ENCODE measurements around the gene FMN2. TPM values are rescaled to one million over a fixed set of nuclear protein-coding genes. Genes with fewer than 3 reads are reported as not detected.
A peak's percentile ranks its signal among the peaks of the same experiment; 100 is the strongest.

The FMN2 gene
- total and polyA plus RNA-seq, 2 donors (not counting 1 experiment from before 2014, with no cell fraction given), result 8.0 to 13.7 TPM

DNA sequence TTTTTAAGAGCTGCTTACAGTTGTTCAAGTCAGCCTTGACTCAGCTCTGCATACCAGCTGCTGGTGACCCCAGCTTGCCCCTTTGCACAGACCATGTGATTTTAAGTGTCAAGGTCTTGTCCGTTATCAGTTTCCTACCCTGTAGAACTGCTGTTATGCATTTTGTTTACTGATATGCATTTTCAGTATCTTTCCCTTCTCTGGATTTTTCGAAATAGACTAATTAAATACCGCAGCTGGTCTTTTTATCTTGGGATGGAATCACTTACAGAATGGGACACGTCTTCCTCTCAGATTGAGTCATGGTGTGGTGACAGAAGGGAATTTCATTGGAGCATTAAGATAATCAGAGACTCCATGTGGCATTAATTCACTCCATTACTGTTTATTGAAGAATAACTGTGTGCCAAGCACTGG lies 145.6 kb downstream of the FMN2 start:
- peak overlapping the region; percentile 81 for H3K27ac ChIP-seq (ENCODE audit: insufficient read depth, low read length)
- no peak overlapping the region for H3K9ac ChIP-seq (ENCODE audit: insufficient read depth, low read length)
- no peak overlapping the region for H3K4me3 ChIP-seq (replicated peaks in 1 of 4; ENCODE audit: control extremely low read depth in 1 of 4, insufficient read depth in 1 of 4, low read depth in 3 of 4, low read length in 4 of 4)
- H3K79me2 ChIP-seq (ENCODE audit: control insufficient read depth, insufficient read depth, low read length), result no peaks in the 10 kb centered on the region
- H3K9me3 ChIP-seq (ENCODE audit: control insufficient read depth, insufficient read depth, low read depth, low read length), result no peaks in the 10 kb centered on the region
- no peak overlapping the region for H3K4me2 ChIP-seq (ENCODE audit: extremely low read depth, insufficient read depth, low read length)
- no peaks in the 10 kb centered on the region for H4K20me1 ChIP-seq (ENCODE audit: control insufficient read depth, extremely low read depth, insufficient read depth, low read length)
- no peak for TF ChIP-seq EZH2 (IDR thresholded peaks at IDR 0.05; ENCODE audit: low read length, missing control alignments)
- TF ChIP-seq, protein P1, sequence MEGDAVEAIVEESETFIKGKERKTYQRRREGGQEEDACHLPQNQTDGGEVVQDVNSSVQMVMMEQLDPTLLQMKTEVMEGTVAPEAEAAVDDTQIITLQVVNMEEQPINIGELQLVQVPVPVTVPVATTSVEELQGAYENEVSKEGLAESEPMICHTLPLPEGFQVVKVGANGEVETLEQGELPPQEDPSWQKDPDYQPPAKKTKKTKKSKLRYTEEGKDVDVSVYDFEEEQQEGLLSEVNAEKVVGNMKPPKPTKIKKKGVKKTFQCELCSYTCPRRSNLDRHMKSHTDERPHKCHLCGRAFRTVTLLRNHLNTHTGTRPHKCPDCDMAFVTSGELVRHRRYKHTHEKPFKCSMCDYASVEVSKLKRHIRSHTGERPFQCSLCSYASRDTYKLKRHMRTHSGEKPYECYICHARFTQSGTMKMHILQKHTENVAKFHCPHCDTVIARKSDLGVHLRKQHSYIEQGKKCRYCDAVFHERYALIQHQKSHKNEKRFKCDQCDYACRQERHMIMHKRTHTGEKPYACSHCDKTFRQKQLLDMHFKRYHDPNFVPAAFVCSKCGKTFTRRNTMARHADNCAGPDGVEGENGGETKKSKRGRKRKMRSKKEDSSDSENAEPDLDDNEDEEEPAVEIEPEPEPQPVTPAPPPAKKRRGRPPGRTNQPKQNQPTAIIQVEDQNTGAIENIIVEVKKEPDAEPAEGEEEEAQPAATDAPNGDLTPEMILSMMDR (conservative IDR thresholded peaks at IDR 0.05 in 1 of 2, IDR thresholded peaks at IDR 0.05 in 1 of 2; ENCODE audit: low read depth in 1 of 2, low read length in 2 of 2), result no peak
- H3K4me1 ChIP-seq (ENCODE audit: control insufficient read depth, extremely low read depth, insufficient read depth, low read length), result peaks cover 13% of the 10 kb centered on the region
- no peak overlapping the region for H2AFZ ChIP-seq (ENCODE audit: low read length)
- peaks cover 1% of the 10 kb centered on the region for H3K36me3 ChIP-seq (ENCODE audit: control insufficient read depth, insufficient read depth, low read length)
- peak; percentile 43 to 67 for DNase-seq (ENCODE audit: low read depth in 2 of 2)
- no peaks in the 10 kb centered on the region for H3K27me3 ChIP-seq (ENCODE audit: control insufficient read depth, insufficient read depth, low read length)

DNA sequence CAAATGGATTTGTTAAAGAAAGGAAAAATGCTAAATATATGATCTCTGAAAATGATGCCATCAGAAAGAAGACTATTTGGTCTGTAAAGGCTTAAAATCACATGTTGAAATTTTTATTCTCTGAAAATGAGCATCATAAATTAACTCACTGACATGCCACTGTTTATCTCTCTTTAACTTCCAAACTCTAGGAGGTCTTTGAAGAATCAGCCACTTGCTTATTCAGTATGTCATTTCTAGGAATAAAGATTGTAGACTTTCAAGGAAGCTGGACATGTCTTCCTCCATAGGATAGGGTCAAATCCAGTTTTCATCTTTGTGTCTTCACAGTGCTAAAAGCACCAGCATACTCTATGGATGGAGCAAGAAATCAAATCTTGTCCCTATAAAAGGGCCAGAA lies 147.6 kb downstream of the FMN2 start:
- no peak overlapping the region for H3K4me3 ChIP-seq (replicated peaks in 1 of 4; ENCODE audit: control extremely low read depth in 1 of 4, insufficient read depth in 1 of 4, low read depth in 3 of 4, low read length in 4 of 4)
- no peak overlapping the region for H3K4me2 ChIP-seq (ENCODE audit: extremely low read depth, insufficient read depth, low read length)
- H3K9ac ChIP-seq (ENCODE audit: insufficient read depth, low read length), result no peak overlapping the region
- DNase-seq (ENCODE audit: low read depth in 2 of 2), result no peak
- no peak overlapping the region for H2AFZ ChIP-seq (ENCODE audit: low read length)
- TF ChIP-seq, protein P1 (conservative IDR thresholded peaks at IDR 0.05 in 1 of 2, IDR thresholded peaks at IDR 0.05 in 1 of 2; ENCODE audit: low read depth in 1 of 2, low read length in 2 of 2), result no peak
- no peak for TF ChIP-seq EZH2 (IDR thresholded peaks at IDR 0.05; ENCODE audit: low read length, missing control alignments)
- H3K79me2 ChIP-seq (ENCODE audit: control insufficient read depth, insufficient read depth, low read length), result no peaks in the 10 kb centered on the region
- peaks cover 1% of the 10 kb centered on the region for H3K36me3 ChIP-seq (ENCODE audit: control insufficient read depth, insufficient read depth, low read length)
- no peaks in the 10 kb centered on the region for H3K9me3 ChIP-seq (ENCODE audit: control insufficient read depth, insufficient read depth, low read depth, low read length)
- H3K27ac ChIP-seq (ENCODE audit: insufficient read depth, low read length), result no peak overlapping the region
- no peaks in the 10 kb centered on the region for H4K20me1 ChIP-seq (ENCODE audit: control insufficient read depth, extremely low read depth, insufficient read depth, low read length)
- H3K4me1 ChIP-seq (ENCODE audit: control insufficient read depth, extremely low read depth, insufficient read depth, low read length), result peaks cover 16% of the 10 kb centered on the region
- no peaks in the 10 kb centered on the region for H3K27me3 ChIP-seq (ENCODE audit: control insufficient read depth, insufficient read depth, low read length)

DNA sequence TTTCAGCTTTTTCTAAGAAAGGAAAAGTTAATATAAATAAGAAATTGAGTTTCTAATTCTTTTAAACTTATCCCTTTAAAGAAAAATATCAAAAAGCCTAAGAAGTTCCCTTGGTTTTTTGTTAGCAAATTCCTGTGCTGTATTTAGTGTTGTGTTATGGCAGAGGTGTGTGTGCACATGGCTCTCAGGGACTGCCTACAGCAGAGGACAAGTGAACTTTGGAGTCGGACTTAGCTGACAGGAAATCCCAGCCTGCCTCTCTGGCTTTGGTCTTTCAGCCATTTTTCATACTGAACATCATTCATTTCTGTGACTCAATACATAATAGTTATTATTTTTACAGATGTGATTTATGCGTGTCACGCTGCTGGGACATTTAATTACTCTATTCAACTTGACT lies 149.6 kb downstream of the FMN2 start:
- no peak for DNase-seq (ENCODE audit: low read depth in 2 of 2)
- TF ChIP-seq EZH2 (IDR thresholded peaks at IDR 0.05; ENCODE audit: low read length, missing control alignments), result no peak
- TF ChIP-seq, protein P1 (conservative IDR thresholded peaks at IDR 0.05 in 1 of 2, IDR thresholded peaks at IDR 0.05 in 1 of 2; ENCODE audit: low read depth in 1 of 2, low read length in 2 of 2), result no peak

More for the DNA sequence above, 149.6 kb downstream of the FMN2 start:
- H3K4me3 ChIP-seq (replicated peaks in 1 of 4; ENCODE audit: control extremely low read depth in 1 of 4, insufficient read depth in 1 of 4, low read depth in 3 of 4, low read length in 4 of 4), result no peak overlapping the region
- H3K36me3 ChIP-seq (ENCODE audit: control insufficient read depth, insufficient read depth, low read length), result peaks cover 1% of the 10 kb centered on the region
- H4K20me1 ChIP-seq (ENCODE audit: control insufficient read depth, extremely low read depth, insufficient read depth, low read length), result no peaks in the 10 kb centered on the region
- H2AFZ ChIP-seq (ENCODE audit: low read length), result no peak overlapping the region
- no peak overlapping the region for H3K27ac ChIP-seq (ENCODE audit: insufficient read depth, low read length)
- no peaks in the 10 kb centered on the region for H3K9me3 ChIP-seq (ENCODE audit: control insufficient read depth, insufficient read depth, low read depth, low read length)
- H3K79me2 ChIP-seq (ENCODE audit: control insufficient read depth, insufficient read depth, low read length), result no peaks in the 10 kb centered on the region
- H3K27me3 ChIP-seq (ENCODE audit: control insufficient read depth, insufficient read depth, low read length), result no peaks in the 10 kb centered on the region
- peaks cover 27% of the 10 kb centered on the region for H3K4me1 ChIP-seq (ENCODE audit: control insufficient read depth, extremely low read depth, insufficient read depth, low read length)
- H3K4me2 ChIP-seq (ENCODE audit: extremely low read depth, insufficient read depth, low read length), result no peak overlapping the region
- H3K9ac ChIP-seq (ENCODE audit: insufficient read depth, low read length), result no peak overlapping the region
